Kidney (tissue), 14 donors: ENCODE data around the gene ZNF710. TPM values are rescaled to one million over a fixed set of nuclear protein-coding genes. Genes with fewer than 3 reads are reported as not detected.

Source experiments
- DNase-seq, 5 donors: peaks; one replicate each; pipeline ENCODE4 v3.0.0-alpha.2; 2013 to 2020
- FAIRE-seq: peaks from 2 replicates; lab custom pipeline; 2012; peaks lifted over from hg19 to GRCh38; lab: Jason Lieb, UNC
- H3K27ac ChIP-seq, 2 donors: one replicate each; pipeline ENCODE4 v1.7.0; 2013; ENCODE audit warnings: low read depth in 2 of 2, low read length in 2 of 2, inconsistent platforms in 1 of 2
- H3K27me3 ChIP-seq: one replicate; pipeline ENCODE4 v1.7.1; 2013; ENCODE audit warnings: low read length, inconsistent platforms; ENCODE audit not compliant: control insufficient read depth, insufficient read depth
- H3K36me3 ChIP-seq, 3 donors: one replicate each; pipeline versions ENCODE4 v1.7.0 to v1.7.1; 2013; ENCODE audit warnings: low read length in 3 of 3, control low read depth in 1 of 3, inconsistent platforms in 1 of 3; ENCODE audit not compliant: insufficient read depth in 3 of 3, control insufficient read depth in 2 of 3
- H3K4me1 ChIP-seq, 3 donors: one replicate each; pipeline versions ENCODE4 v1.7.0 to v1.7.1; 2013; ENCODE audit warnings: low read length in 3 of 3, inconsistent platforms in 1 of 3, low read depth in 1 of 3; ENCODE audit not compliant: control insufficient read depth in 2 of 3, insufficient read depth in 2 of 3
- H3K4me3 ChIP-seq, 3 donors: one replicate each; pipeline versions ENCODE4 v1.7.0 to v1.8.1; 2013; ENCODE audit warnings: low read length in 3 of 3, control low read depth in 1 of 3, inconsistent platforms in 1 of 3
- H3K9ac ChIP-seq, 3 donors: one replicate each; pipeline versions ENCODE4 v1.7.0 to v1.7.1; 2013; ENCODE audit warnings: low read length in 3 of 3, control low read depth in 1 of 3, inconsistent platforms in 1 of 3
- H3K9me3 ChIP-seq, 3 donors: one replicate each; pipeline versions ENCODE4 v1.7.0 to v1.7.1; 2013; ENCODE audit warnings: low read length in 3 of 3, control low read depth in 1 of 3, inconsistent platforms in 1 of 3; ENCODE audit not compliant: control insufficient read depth in 2 of 3, insufficient read depth in 1 of 3
- intact Hi-C: fragments of 100-400 bp; cut with DNase I; formaldehyde crosslinking; loops from one replicate; pipeline ENCODE4 v1.11.1; 2022
- polyA plus RNA-seq: library from polyadenylated mRNA; stranded (reverse); fragments of 350-450 nt; fragmentation: Illumina TruSeq; extraction: RNeasy Lipid Tissue Mini Kit (QIAGEN cat#74804); gene quantifications from one replicate; pipeline ENCODE4 v1.2.3, GENCODE V29; 2014; ENCODE audit warnings: low read depth, low replicate concordance; ENCODE audit not compliant: insufficient read depth
- total RNA-seq: library from RNA; stranded (reverse); fragmentation: NEBNext Ultra II Directional; extraction: Animal tissue kit (Norgen Biotek cat#: 25700); gene quantifications from one replicate; pipeline ENCODE4 v1.2.1, GENCODE V29; 2021
- TF ChIP-seq, protein P1 (sequence below): IDR thresholded peaks from 3 replicates; pipeline ENCODE4 v1.5.1; 2012; ENCODE audit warnings: mild to moderate bottlenecking, moderate library complexity, borderline replicate concordance; ENCODE audit not compliant: insufficient read depth; ENCODE audit errors: extremely low read depth
- donor health status: control.
- donor health status: control.
- donor health status: control.
- donor health status: control.
- donor health status: control.
- donor health status: DM: yes; HTN: yes; CAD: no.
- donor health status: Normal renal cell carcinoma (clear cell type).

ZNF710 gene
- total and polyA plus RNA-seq, 2 donors from 2014 or later, result 11.0 to 17.0 TPM

DNA sequence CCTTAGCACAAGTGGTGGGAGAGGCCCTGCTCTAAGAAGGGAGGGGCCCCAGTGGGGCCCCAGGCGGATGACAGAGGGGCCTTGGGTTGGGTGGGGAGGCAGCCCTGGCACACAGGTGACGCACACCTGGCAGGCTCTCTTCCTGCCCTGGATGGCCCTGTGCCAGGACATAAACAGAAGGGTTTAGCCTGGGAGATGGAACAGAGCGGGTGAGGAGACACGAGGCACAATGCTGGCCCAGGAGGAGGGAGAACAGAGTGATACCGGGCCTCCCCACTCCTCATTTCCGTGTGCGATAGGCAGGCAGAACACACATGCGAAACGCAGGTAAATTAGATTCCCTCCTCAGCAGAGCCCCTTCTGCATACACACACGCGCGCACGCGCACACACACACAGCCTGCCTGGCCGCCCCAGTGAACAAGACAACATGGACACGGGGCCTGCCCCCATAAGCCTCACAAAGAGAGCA, 61.4 kb downstream of the ZNF710 start:
- TF ChIP-seq, protein P1, sequence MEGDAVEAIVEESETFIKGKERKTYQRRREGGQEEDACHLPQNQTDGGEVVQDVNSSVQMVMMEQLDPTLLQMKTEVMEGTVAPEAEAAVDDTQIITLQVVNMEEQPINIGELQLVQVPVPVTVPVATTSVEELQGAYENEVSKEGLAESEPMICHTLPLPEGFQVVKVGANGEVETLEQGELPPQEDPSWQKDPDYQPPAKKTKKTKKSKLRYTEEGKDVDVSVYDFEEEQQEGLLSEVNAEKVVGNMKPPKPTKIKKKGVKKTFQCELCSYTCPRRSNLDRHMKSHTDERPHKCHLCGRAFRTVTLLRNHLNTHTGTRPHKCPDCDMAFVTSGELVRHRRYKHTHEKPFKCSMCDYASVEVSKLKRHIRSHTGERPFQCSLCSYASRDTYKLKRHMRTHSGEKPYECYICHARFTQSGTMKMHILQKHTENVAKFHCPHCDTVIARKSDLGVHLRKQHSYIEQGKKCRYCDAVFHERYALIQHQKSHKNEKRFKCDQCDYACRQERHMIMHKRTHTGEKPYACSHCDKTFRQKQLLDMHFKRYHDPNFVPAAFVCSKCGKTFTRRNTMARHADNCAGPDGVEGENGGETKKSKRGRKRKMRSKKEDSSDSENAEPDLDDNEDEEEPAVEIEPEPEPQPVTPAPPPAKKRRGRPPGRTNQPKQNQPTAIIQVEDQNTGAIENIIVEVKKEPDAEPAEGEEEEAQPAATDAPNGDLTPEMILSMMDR, result no peak
- H3K4me1 ChIP-seq, result peaks cover 0 to 44% (median 12%) of the 10 kb centered on the region in 3 donors
- no peak for FAIRE-seq
- H3K27ac ChIP-seq, result peak overlapping the region; percentile 5 to 64
- intact Hi-C loops, result loop anchor here (10.0 kb wide), 1 partner anchor 158 kb away; no protein-coding TSS in a partner anchor
- H3K36me3 ChIP-seq, result no peaks in the 10 kb centered on the region
- DNase-seq, result peak; percentile 63 to 86 (median 70)
- H3K4me3 ChIP-seq, result no peak overlapping the region
- H3K9ac ChIP-seq, result no peak overlapping the region
- no peaks in the 10 kb centered on the region for H3K9me3 ChIP-seq
- no peaks in the 10 kb centered on the region for H3K27me3 ChIP-seq

DNA sequence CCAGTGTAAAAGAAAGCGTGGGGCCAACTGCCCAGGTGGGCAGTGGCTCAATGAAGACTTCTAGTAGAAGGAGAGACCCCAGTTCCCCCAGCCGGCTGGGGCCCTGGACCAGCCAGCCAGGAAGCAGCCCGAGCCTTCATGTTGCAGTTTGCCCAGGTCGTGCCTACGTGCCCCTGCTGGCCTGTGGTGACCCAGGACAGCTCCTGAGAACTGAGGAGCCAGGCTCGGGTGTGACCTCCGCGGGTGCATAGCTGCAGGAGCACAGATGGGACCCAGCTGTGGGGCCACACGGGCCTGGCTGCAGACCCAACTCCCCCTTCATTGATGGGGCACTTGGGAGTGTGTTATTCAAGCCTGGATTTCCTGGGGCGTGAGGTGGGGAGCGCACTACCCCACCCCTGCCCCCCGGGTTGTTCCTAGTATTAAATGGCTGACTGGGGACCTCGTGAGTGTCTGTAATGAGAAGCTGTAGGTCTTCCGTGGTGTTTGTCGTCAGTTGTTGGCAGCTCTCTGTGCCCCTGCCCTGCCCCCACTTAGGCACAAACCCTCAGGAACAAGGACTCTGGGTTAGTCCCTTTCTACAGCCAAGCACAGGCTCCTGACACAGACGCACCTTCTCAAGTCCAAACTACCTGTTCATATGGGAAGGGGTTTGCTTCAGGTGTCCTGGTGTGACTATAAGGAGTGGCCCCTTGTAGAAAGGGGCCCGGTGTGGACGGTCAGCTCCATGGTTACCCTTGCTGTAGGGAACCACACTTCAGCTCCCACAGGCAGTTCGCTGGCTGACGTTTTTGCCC, 62.0 kb downstream of the ZNF710 start:
- peak overlapping the region; percentile 43 to 51 for H3K27ac ChIP-seq
- FAIRE-seq (no peak), DNase-seq (peak; percentile 37 to 77 (median 46))
- H3K9me3 ChIP-seq, result no peaks in the 10 kb centered on the region
- TF ChIP-seq, protein P1, result no peak
- H3K9ac ChIP-seq, result no peak overlapping the region
- H3K36me3 ChIP-seq, result peaks cover 0 to 3% (median under 1%) of the 10 kb centered on the region in 3 donors
- H3K4me3 ChIP-seq, result no peak overlapping the region
- peaks cover 0 to 44% (median 12%) of the 10 kb centered on the region in 3 donors for H3K4me1 ChIP-seq
- H3K27me3 ChIP-seq, result no peaks in the 10 kb centered on the region
- intact Hi-C loops, result loop anchor here (10.0 kb wide), 1 partner anchor 158 kb away; no protein-coding TSS in a partner anchor

GRCh38 chr15:90063770-90064247, 62.7 kb downstream of the ZNF710 start:
- H3K27ac ChIP-seq, result peak overlapping the region in 1 of 2 donors; percentile 62
- H3K36me3 ChIP-seq, result peaks cover 3% of the 10 kb centered on the region in 3 donors
- H3K9ac ChIP-seq, result no peak overlapping the region
- peak in 1 of 5 donors; percentile 33 for DNase-seq
- H3K4me1 ChIP-seq, result peaks cover 0 to 44% (median 12%) of the 10 kb centered on the region in 3 donors
- no peaks in the 10 kb centered on the region for H3K27me3 ChIP-seq
- TF ChIP-seq, protein P1, result no peak
- H3K9me3 ChIP-seq, result no peaks in the 10 kb centered on the region
- H3K4me3 ChIP-seq, result no peak overlapping the region
- intact Hi-C loops, result loop anchor here (10.0 kb wide), 1 partner anchor 159 kb away; no protein-coding TSS in a partner anchor
- no peak for FAIRE-seq
